GM23248 (cell line): Measurements from ENCODE around the gene HOXB4.

Experiments
- EZH2 ChIP-seq: fragments of 200-600 bp; sonication (generic); IDR thresholded peaks from 2 replicates; pipeline ENCODE4 v1.6.1; 2018; ENCODE audit warnings: antibody characterized with exemption, mild to moderate bottlenecking; ENCODE audit not compliant: insufficient read depth, poor library complexity, severe bottlenecking
- EZH2phosphoT487 ChIP-seq: fragments of 200-600 bp; sonication (generic); IDR thresholded peaks from 2 replicates; pipeline ENCODE4 v1.6.1; 2018; ENCODE audit warnings: antibody characterized with exemption, moderate library complexity, mild to moderate bottlenecking, low read depth; ENCODE audit not compliant: insufficient read depth

- TF ChIP-seq EZH2phosphoT487, result no peak
- no peak for TF ChIP-seq EZH2
These were observed 10.9 kb downstream of the HOXB4 start for GRCh38 chr17:48567209-48567608.
